GM12872 (cell line): Measurements from ENCODE around the gene PCARE.

ENCODE experiments used
- TF ChIP-seq, protein P1 (sequence below): IDR thresholded peaks from 3 replicates; pipeline ENCODE4 v1.5.1; 2011; ENCODE audit warnings: low read depth, mild to moderate bottlenecking, low read length, moderate library complexity; ENCODE audit not compliant: insufficient read depth

The PCARE gene

DNA sequence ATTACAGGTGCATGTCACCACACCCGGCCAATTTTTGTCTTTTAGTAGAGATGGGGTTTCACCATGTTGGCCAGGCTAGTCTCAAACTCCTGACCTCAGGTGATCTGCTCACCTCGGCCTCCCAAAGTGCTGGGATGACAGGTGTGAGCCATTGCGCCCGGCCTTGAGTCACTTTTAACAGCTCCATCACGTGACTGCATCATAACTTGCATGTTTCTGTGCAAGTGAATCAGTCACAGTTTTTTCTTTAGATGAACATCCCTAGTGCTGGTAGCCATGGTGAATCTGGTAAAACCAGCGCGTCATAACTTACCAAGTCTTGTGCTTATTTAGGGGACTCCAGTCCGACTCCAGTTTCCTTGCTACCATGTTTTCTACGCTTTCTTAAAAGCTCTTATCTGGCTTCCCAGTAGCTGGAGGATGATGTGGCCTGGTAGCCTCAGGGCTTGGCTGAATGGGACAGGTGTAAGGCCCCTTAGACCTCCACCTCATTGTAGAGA lies 33.1 kb downstream of the PCARE start:
- TF ChIP-seq, protein P1, sequence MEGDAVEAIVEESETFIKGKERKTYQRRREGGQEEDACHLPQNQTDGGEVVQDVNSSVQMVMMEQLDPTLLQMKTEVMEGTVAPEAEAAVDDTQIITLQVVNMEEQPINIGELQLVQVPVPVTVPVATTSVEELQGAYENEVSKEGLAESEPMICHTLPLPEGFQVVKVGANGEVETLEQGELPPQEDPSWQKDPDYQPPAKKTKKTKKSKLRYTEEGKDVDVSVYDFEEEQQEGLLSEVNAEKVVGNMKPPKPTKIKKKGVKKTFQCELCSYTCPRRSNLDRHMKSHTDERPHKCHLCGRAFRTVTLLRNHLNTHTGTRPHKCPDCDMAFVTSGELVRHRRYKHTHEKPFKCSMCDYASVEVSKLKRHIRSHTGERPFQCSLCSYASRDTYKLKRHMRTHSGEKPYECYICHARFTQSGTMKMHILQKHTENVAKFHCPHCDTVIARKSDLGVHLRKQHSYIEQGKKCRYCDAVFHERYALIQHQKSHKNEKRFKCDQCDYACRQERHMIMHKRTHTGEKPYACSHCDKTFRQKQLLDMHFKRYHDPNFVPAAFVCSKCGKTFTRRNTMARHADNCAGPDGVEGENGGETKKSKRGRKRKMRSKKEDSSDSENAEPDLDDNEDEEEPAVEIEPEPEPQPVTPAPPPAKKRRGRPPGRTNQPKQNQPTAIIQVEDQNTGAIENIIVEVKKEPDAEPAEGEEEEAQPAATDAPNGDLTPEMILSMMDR: no peak

DNA sequence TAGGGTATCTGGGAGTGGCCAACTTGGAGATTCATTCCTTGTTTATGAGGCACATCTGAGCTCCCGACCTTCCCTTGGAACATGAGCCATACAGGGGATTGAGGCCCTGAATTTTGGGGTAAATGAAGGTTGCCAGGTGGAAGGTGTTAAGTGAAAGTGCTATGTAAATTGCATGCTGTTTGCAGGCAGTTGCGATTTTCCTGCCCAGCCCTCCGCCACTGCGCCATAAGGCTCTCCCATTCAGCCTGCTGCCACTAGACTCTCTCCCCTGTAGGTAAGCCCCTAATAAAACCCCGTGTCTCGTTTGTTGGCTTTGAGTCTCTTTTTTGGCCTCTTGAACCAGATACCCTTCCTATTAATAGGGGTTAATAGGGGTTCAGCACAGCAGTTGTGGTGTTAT lies 33.8 kb downstream of the PCARE start:
- TF ChIP-seq, protein P1: no peak

DNA sequence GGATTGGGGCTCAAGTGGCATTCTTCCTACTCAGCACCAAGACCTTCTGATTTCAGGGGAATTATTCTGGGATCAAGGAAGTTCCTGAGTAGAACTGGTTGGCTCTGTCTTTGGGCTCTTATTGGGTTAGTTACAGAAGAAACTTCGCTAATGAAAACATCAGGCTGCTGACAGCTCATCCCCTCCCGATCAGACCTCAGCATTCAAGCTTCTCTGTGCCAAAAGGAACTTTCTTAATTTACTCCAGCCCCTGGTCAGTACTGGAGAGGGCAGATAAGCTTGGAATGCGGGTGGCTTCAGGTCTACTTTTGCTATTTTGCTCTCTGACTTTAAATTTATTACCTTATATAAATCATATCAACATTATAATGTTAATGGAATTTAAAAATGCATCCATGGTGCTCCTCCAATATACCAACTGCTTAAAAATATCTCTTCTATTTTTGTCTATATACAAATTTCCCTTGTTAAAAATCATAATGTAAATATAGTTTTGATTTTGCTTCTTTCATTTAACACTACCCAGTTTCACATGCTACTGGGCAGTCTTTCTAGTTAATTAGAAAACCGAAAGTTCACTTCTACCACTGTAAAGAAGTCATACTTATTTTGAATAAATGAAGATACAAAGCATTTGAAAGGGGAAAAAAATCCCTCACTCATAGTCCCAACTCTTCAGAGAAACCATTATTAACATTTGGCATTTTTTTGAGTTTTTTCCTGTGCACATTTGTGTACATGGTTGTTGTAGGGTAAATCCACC lies 34.4 kb downstream of the PCARE start:
- TF ChIP-seq, protein P1: no peak

DNA sequence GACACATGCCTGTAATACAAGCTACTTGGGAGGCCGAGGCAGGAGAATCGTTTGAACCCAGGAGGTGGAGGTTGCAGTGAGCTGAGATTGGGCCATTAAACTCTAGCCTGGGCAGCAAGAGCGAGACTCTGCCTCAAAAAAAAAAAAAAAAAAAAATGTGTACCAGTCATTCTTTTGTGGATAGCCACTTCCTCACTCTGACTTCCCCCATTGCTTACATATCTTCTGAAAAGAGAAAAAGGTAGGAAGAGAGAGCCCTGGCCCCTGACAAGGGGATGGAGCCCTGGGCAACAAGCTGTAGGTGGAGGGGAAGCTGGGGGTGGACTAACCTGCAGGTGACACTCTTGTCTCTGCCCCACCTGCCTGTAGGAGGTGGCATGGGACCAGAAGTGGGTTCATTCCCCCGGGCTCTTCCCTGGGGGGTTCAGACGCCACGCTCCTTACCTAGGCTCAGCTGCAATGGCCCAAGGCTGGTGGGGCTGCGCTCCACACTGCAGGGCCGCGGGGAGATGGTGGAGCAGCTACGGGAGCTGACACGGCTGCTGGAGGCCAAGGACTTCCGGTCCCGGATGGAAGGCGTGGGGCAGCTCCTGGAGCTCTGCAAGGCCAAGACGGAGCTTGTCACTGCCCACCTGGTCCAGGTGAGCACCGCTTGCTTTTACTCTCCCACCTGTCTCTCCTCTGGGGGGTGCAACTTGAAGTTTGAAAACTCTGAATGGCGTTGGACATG lies 39.1 kb downstream of the PCARE start:
- TF ChIP-seq, protein P1: no peak

DNA sequence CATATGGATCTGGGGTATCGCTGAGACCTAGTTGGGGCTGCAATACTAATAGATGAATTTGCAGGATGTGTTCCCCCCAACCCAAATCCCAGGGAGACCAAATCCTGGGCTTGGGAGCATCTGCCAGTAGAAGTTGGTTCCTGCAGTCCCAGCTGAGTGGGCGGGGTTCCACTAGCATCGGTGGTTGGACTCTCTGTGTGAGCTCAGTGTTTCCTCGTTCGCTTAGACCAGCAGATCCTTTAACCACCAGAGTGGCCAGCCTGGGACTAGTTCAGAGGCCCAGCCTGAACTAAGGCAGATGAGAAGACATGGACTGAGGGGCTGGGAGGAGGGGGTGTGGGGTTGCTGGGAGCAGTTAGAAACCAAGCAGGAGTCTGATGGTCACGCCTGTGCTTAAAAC lies 40.7 kb downstream of the PCARE start:
- TF ChIP-seq, protein P1: no peak

DNA sequence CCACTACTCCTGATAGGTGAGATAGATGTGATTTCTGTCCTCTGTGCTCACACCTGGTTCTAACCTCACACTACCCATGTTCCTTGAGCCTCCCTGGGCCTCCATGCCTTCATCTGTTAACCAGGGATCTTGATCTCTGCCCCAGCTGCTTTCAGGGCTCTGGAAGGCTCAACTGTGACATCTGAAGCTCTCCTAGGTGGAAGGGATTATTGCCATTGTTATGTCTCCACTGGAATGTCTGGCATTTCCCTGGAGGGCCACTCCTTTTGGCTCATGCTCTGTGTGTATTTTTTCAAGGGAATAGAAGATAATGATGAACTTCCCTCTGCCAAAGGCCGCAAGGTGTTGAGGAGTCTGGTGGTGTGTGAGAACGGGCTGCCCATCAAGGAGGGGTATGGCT lies 41.2 kb downstream of the PCARE start:
- TF ChIP-seq, protein P1: no peak

DNA sequence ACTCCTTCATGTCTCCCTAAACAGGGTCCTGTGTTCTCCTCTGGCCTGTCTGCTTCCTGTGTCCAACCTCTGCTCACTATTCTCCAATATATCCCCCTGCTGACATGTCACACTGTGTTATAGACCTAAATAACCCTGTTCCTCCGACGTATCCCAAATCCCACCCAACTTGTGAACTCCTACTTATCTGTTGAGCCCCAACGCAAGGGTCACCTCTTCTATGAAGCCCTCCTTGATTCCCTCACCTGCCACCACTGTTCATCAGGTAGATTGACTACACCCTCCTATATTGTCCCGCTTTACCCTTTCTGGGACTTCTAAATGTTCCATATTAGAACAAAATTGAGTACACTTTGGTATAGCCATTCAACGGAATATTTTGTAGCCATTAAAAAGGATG lies 42.1 kb downstream of the PCARE start:
- TF ChIP-seq, protein P1: no peak
